Pulmonary artery endothelial cell (primary cell): ENCODE results near the gene IRGC. TPM values are rescaled to one million over a fixed set of nuclear protein-coding genes. Genes with fewer than 3 reads are reported as not detected.

Experiments
- DNase-seq: peaks from one replicate; pipeline ENCODE4 v3.0.0-alpha.2; 2011; ENCODE audit warnings: low read depth, low spot score
- total RNA-seq: library from RNA; depleted of rRNA; stranded (reverse); fragments of >200 nt; gene quantifications from 2 replicates; pipeline ENCODE4 v1.2.3, GENCODE V29; 2014

IRGC gene
- total RNA-seq, 1 donor from 2014 or later = not detected

DNA sequence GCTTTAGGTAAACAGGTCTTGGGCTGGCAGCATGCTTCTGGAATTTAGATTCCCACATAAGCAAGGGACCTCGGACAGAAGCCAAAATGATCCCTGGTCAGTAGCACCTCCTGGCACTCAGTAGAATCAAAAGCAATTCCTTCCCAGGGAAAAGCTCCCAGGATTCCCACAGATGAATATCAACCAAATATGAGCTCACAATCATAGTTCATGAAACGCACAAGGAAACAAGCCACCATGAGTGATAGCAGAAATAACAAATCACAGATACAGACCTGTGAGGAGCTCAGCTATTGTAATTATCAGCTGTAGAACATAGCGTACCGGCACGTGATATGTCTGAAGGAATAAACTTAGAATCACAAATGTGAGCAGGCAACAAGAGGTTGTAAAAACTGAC is 24.1 kb upstream of the IRGC start:
- DNase-seq = no peak

DNA sequence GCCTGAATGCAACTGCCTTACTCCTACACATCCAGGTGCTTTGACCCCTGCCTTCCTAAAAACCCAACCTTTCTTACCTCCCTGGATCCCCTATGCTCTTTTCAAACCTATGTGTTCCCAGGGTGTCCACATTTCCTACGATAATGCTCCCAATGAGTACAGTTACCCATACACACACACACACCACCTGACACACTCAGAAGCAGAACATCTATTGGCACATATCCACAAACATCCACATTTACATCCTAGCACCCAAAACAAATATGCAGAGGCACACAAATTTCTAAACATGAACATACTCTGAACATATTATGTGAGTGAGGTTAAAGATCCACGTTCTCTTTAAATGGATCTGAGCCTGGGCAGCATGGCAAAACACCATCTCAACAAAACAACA is 23.5 kb upstream of the IRGC start:
- no peak for DNase-seq

DNA sequence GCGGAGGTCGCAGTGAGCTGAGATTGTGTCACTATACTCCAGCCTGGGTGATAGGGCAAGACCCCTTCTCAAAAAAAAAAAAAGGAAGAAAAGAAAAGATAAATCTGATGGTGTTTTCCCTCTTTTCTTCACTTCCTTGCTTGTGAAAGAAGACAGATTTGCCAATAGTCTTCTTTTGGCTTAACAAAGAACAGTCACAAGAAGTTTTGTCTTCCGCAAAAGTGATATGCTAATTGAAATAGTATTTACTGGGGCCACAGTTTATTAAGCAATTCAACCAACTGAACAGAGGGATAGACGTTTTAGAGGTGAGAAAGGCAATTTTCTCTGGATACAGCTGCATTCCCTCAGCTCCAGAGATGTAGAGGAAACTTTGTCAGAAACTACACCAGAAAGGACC is 23.0 kb upstream of the IRGC start:
- no peak for DNase-seq

DNA sequence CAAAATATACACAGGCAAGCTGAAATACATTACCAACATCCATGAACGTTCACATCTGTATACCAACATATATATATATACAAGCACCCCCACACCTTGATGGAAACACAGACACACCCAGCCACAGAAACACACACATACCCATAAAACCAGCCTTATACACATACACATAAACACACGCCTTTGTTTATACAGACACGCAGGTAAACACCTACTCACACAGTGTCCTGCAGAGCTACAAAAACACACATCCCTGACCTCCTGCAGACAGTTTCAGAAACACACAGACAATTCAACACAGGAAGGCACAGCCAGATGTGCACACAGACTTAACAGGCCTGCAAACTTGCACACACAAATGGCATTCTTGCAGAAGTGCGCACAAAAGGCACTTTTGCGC is 21.3 kb upstream of the IRGC start:
- no peak for DNase-seq

DNA sequence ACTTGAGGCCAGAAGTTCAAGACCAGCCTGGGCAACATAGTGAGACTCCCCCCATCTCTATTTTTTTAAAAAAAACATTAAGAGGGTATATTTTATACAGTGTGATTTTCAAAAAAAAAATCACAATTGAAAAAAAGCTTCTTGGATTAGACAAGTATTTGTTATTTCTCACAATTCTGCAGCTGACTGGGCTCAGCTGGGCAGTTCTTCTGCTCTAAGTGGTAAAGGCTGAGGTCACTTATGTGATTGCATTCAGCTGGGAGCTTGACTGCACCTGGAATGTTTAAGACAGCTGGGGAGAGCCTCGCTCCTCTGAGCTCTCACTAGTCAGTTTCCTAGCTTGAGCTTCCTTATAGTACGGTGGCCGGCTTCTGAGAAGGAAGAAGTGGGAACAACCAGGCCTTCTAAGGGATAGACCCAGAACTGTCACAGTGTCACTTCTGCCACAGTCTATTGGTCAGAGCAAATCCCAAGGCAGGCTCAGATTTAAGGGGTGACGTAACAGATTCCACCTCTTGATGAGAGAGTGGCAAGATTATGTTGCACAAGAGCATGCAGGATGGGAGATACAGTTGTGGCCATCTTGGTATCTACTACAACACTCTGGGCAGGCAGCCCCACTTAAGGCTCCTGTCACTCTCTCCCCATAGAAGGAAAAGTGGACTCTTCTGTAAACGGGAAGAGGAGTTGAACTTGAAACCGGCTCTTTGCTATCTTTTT is 19.7 kb upstream of the IRGC start:
- no peak for DNase-seq

DNA sequence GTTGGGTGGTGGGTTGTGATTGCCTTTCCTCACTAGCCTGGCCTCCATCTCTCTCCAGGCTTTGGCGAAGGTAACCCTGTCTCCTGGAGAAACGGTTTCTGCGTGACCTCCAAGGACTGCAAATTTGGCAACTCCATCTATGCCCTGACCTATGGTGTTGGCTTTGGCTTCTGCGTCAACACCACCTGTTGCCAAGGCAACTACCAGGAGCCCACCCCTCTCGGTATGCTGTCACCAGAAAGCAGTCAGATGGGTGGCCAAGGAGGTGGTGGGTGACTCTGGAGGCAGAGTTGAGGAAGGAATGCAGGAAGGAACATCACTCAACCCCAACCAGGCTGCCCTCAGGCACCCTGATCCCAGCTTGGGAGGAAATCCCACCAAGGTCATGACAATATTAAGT is 18.6 kb upstream of the IRGC start:
- DNase-seq = no peak

DNA sequence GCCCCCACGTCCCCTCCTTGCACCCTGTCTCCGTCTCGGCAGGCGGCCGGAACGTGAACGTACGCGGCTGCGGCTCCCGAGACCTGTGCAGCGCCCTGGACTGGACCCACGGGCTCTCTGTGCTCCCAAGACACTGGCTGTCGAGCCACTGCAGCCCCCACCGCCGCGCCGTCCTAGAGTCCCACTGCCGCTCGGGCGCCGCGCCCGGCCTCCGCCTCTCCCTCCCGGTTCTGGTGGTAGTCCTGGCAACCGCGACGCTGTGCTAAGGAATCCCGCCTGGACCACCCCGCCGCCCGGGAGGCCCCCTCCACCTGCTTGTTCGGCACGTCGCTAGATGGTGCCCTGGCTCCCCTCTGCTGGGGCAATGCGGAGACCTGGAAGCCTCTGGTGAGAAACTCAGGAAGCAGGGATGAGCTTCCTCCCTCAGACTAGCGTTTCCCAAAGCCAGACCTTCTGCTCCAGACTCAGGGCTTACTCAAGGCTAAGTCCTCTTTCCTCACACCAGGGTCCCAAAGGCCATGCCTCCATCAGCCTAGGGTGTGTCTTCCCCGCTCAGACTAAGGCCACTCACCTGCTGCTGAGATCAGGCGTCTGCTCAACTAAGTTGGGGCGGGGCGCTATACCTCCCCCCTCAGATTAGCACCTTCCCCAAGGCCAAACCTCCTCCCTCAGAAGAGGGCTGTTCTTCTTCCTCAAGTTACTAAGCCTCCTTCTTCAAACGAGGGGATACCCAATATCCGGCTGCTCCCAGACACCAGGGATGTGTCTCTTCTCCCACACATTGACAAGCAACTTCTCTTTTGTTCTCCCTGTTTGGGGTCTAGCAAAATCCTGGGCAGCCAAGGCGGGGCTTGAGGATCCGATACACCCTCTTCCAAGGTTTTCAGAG is 16.1 kb upstream of the IRGC start:
- DNase-seq = no peak

DNA sequence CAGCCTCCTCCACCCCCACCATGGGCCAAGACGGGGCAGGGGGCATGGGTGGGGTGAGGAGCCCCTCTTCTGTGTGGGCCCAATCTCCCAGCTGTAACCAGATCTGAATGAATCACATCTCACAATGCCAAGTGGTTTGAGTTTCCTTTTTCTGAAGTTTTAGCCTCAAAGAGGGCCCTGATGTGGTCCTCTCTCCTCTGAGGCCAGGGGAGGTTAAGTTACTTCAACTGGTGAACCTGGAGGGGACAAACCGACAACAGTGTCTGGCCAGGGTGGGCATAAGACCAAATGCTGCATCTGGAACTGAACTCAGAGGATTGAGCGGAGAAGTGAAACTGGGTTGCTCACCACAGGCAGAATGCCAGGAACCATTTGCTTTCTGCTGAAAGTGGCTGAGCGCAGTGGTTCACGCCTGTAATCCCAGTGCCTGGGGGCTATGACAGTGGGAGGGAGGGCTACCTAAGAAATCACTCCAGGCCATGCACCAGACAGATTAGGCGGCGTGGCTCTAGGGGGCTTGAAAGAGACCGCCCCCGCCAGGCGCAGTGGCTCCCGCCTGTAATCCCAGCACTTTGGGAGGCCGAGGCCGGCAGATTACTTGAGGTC is 15.4 kb upstream of the IRGC start:
- DNase-seq = peak; percentile 22

DNA sequence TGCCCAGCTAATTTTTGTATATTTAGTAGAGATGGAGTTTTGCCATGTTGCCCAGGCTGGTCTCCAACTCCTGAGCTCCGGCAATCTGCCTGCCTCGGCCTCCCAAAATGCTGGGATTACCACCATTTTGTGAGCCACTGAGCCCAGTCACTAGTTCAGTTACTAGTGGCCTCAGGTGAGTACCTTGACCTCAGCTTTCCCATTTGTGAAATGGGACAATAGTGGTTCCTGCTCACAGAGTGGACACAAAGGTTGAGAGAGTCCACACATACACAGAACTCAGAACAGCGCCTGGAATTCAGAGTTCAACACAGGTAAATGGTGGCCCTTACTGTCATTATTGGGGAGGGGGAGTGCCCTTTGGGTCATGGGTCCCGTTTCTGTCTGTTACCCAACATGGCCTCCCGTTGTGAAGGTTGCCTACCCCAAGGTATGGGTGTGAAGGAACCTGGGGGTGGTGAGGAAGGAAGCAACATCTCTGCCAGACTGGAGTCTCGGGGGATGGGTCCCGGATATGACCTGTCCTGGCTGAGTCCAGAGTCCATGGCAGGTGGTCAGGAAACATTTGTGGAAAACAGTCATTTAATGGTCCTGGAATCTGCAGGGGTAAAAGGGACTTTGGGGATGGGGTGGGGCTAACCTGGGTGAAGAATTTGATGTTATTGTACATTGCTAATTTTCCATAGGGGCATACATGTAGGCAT is 11.7 kb upstream of the IRGC start:
- no peak for DNase-seq

DNA sequence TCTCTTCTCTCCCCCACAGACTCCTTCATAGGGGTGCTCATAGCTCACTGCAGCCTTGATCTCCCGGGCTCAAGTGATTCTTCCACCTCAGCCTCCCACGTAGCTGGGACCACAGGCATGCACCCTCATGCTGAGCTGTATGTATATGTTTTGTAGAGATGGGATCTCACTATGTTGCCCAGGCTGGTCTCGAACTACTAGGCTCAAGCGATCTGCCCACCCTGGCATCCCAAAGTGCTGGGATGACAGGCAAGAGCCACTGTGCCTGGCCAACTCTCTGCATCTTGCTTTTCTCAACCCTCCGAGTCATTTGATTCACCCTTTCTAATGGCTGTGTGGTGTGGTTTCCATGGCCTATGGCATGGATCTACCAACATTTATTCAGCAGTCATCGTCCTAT is 10.1 kb upstream of the IRGC start:
- no peak for DNase-seq

DNA sequence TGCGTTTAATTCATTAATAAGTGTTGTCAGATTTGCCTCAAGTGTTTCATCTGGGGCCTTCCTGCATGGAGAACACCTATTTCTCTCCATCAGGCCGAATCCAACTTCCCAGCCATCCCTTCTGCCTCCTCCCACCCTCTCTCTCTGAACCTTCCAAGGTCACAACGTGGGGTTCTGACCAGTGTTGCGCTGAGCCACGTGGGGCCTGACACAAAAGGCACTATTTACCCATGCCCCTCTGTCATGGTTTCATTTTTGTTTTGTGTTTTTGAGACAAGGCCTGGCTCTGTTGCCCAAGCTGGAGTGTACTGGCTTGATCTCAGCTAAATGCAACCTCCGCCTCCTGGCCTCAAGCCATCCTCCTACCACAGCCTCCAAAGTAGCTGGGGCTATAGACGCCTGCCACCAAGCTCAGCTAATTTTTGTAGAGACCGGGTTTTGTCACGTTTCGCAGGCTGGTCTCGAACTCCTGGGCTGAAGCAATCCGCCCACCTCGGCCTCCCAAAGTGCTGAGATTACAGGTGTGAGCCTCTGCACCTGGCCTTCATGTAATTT is 8.6 kb upstream of the IRGC start:
- DNase-seq = no peak

DNA sequence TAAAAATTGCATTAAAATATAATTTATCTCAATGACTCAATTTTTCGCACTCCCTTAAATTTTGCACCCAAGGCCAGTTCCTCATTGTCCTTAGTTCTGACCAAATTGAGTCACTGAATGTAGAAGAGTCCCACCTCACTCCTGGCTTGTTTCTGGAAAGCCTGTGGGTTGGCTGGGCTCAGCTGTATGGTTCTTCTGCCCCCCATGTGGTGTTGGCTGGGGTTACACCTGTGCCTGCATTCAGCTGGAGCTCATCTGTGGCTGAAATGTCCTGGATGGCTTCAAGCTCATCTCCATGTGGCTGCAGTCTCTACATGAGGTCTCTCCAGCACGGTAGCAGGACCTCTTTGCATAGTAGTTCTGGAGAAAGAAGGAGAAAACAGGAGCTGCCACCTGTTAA is 7.2 kb upstream of the IRGC start:
- no peak for DNase-seq

DNA sequence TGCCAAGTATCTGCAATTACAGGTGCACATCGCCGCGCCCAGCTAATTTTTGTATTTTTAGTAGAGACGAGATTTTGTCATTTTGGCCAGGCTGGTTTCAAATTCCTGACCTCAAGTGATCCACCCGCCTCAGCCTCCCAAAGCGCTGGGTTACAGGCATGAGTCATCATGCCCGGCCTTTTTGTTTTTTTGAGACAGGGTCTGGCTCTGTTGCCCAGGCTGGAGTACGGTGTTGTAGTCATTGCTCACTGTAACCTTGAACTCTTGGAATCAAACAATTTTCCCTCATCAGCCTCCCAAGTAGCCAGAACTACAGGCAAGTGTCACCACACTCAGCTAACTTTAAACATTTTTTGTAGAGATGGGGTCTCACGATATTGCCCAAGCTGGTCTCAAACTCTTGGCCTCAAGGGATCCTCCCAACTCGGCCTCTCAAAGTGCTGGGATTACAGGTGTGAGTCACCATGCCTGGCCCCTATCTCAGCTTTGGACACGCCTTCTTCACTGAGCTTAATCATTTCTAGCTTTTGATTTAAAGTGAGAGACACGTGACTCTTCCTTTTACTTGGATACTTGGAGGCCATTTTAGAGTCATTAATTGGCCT is 4.0 kb upstream of the IRGC start:
- no peak for DNase-seq

DNA sequence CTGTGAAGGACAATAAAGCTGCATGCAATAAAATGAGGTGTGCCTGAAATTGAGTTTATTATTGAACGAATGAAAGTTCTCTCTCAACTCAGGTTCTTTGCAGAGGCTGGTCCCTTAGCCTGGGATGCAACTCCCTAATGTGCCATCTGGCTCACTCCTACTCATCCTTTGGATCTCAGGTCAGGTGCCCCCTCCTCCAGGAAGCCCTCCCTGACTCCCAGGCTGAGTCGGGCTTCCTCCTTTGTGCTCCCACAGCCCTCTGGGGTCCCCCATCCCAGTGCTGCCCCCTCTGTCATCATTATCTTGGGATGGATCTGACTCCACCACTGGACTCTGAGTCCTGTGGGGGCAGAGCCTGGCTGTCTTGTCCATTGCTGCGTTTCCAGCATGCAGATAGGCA is 2.7 kb upstream of the IRGC start:
- no peak for DNase-seq

DNA sequence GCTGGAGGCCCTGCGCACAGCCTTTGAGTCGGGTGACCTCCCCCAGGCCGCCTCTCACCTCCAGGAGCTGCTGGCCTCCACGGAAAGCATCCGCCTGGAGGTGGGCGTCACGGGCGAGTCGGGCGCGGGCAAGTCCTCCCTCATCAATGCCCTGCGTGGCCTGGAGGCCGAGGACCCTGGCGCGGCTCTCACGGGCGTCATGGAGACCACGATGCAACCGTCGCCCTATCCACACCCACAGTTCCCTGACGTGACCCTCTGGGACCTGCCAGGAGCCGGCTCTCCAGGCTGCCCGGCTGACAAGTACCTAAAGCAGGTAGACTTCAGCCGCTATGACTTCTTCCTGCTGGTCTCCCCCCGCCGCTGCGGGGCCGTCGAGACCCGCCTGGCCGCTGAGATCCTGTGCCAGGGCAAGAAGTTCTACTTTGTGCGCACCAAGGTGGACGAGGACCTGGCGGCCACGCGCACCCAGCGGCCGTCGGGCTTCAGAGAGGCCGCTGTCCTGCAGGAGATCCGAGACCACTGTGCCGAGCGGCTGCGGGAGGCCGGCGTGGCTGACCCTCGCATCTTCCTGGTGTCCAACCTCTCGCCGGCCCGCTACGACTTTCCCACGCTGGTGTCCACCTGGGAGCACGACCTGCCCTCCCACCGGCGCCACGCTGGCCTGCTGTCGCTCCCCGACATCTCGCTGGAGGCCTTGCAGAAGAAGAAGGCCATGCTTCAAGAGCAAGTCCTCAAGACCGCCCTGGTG is 2.9 kb downstream of the IRGC start:
- no peak for DNase-seq

DNA sequence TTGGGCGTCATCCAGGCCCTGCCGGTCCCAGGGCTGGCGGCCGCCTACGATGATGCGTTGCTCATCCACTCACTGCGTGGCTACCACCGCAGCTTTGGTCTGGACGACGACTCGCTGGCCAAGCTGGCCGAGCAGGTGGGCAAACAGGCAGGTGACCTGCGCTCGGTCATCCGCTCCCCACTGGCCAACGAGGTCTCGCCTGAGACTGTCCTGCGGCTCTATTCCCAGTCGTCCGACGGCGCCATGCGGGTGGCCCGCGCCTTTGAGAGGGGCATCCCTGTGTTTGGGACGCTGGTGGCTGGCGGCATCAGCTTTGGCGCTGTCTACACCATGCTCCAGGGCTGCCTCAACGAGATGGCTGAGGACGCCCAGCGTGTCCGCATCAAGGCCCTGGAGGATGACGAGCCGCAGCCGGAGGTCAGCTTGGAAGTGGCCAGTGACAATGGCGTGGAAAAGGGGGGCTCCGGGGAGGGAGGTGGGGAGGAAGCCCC is 3.5 kb downstream of the IRGC start:
- no peak for DNase-seq

DNA sequence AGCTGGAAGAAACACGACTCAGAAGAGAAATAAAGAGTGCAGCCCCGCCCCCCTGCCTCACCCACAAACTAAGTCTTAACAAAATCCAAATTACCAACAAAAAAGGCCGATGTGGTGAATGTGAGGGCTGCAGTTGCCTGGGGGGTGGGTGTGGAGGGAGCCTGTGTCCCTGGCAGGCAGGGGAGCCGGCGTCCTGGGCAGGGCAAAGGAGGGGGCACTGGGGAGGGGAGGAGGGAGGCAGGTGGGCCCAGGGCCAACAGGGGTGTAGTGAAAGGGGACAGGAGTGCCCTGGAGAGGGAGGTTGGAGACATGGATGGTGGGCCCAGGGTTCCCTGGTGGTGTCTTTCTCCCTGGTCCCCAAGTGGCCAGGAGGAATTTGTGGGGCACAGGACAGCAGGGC is 4.0 kb downstream of the IRGC start:
- no peak for DNase-seq

DNA sequence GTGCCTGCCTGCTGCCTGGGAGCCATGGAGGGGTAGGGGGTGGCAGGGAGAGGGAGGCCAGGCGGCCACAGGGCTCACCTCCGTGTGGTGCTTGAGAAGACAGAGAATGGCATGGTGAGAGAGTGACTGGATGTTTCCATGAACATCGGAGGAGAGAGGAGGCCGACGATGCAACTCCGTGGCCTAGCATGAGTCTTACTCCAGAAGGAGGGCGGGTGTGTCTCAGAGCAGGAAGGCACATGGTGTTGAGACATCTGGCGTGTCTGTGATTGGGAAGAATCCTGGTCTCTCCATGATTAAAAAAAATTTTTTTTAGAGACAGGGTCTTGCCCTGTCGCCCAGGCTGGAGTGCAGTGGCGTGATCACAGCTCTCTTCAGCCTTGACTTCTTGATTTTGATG is 5.1 kb downstream of the IRGC start:
- no peak for DNase-seq

DNA sequence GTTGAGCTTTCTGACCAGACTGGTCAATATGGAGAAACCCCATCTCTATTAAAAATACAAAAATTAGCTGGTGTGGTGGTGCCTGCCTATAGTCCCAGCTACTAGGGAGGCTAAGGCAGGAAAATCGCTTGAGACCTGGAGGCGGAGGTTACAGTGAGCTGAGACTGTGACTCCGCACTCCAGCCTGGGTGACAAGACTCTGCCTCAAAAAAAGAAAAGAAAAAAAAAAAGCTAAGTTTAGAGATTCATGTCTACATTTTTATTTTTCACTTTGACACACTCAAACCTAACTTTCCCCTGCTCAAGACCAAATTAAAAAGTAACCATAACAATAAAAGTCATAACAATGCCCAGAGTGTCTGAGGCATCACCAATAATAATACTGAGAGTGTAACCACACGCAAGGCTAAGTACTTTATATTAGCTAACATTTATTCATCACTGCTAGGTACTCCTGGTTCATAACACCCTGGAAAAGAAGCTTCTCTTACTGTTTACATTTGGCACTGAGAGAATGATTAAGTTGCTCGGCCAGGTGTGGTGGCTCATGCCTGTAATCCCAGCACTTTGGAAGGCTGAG is 5.7 kb downstream of the IRGC start:
- DNase-seq = no peak

DNA sequence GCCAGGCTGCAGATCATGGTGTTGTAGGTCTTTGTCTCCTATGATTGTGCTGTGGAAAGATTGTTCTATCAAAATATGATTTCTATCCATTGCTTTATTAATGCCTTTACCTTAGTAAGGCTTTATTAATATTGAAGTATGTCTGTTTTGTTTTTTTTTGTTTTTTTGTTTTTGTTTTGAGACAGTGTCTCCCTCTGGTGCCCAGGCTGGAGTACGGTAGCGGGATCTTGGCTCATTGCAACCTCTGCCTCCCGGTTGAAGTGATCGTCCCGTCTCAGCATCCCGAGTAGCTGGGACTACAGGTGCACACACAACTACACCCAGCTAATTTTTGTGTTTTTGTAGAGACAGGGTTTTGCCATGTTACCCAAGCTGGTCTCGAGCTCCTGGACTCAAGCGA is 7.7 kb downstream of the IRGC start:
- DNase-seq = no peak
